DOHH2 (cell line): Measurements from ENCODE around the gene TMEM165.

ENCODE experiments used
- CTCF ChIP-seq: fragments of 200-600 bp; sonication (generic); IDR thresholded peaks from one replicate; pipeline ENCODE4 v1.5.1; 2014; ENCODE audit warnings: antibody characterized with exemption, mild to moderate bottlenecking, low read depth, low read length; ENCODE audit not compliant: poor library complexity, severe bottlenecking
- EZH2phosphoT487 ChIP-seq: fragments of 200-600 bp; sonication (generic); IDR thresholded peaks from 2 replicates; pipeline ENCODE4 v1.6.1; 2017; ENCODE audit warnings: borderline replicate concordance, mild to moderate bottlenecking, antibody characterized with exemption, low read length, moderate library complexity, mixed read lengths

DNA sequence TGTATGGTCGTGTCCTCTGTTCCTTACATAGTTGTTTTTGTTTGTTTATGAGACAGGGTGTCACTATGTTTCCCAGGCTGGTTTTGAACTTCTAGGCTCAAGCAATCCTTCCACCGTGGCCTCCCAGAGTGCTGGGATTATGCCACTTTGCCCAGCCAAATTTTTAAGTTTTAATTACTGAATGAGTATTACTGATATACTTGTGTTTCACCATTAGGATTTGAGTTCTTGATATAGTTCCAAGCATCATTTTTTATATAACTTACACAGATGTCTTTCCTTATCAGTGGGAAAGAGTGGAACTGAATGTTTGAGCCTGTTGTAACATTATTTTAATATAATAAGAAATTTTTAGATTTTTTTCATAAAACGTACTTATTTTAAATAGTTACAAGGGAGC is 20.4 kb downstream of the TMEM165 start:
- TF ChIP-seq EZH2phosphoT487 (no peak), CTCF (no peak)
